HUES64 (cell line): ENCODE measurements around the gene SLC27A4.

Source experiments
- H3K27ac ChIP-seq: 2 replicates; pipeline ENCODE4 v1.7.0; 2013; ENCODE audit warnings: low read depth, low read length, inconsistent platforms
- H3K27me3 ChIP-seq: 2 replicates; pipeline ENCODE4 v1.6.1; 2013; ENCODE audit warnings: mild to moderate bottlenecking, low read length; ENCODE audit not compliant: insufficient read depth
- H3K36me3 ChIP-seq: 2 replicates; pipeline ENCODE4 v1.6.1; 2013; ENCODE audit warnings: mild to moderate bottlenecking, low read length; ENCODE audit not compliant: insufficient read depth
- H3K4me1 ChIP-seq: 2 replicates; pipeline ENCODE4 v1.6.1; 2013; ENCODE audit warnings: mild to moderate bottlenecking, low read length, moderate library complexity; ENCODE audit not compliant: insufficient read depth
- H3K4me3 ChIP-seq: 2 replicates; pipeline ENCODE4 v1.5.1; 2013; ENCODE audit warnings: mild to moderate bottlenecking, low read length, moderate library complexity
- H3K9ac ChIP-seq: 2 replicates; pipeline ENCODE4 v1.6.1; 2013; ENCODE audit warnings: mild to moderate bottlenecking, low read depth, low read length
- H3K9me3 ChIP-seq: 2 replicates; pipeline ENCODE4 v1.6.1; 2013; ENCODE audit warnings: low read depth, low read length; ENCODE audit not compliant: insufficient read depth
- WGBS: fragments of 150-250, 120-280 bp; methylation state at CpG from one replicate; pipeline ENCODE4 v1.1.7; 2013; ENCODE audit warnings: missing lambda C conversion rate; 5-methylcytosine and 5-hydroxymethylcytosine counted together

The SLC27A4 gene

GRCh38 chr9:128309551-128309950 lies 30.8 kb upstream of the SLC27A4 start:
- Histone ChIP-seq H3K27me3 (no peaks in the 10 kb centered on the region), H3K9me3 (no peaks in the 10 kb centered on the region), H3K4me1 (no peaks in the 10 kb centered on the region), H3K4me3 (no peak overlapping the region), H3K36me3 (peaks cover 44% of the 10 kb centered on the region), H3K27ac (no peak overlapping the region), H3K9ac (no peak overlapping the region)
- 96% methylated on average over 16 of the region's 16 CpGs for WGBS

DNA sequence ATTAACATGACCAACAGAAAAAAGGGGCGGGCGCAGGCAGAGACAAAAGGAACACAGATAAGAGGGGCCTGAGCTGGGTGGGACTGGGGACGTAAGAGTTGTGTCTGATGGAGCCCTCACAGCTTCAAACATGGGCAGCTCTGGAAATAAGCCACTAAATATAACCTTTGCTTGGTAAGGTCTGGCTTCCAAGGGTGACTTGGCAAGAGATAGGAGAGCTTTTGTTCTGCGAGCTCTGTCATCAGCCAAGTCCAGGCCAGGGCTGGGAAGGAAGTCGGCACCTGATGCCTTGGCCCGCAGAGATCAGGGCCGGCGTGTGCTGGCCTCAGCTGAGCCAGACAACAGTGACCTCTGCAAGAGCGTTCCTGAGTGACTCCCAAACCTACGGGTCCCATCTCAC lies 29.9 kb upstream of the SLC27A4 start:
- WGBS, result 92% methylated on average over 10 of the region's 10 CpGs
- H3K4me1 ChIP-seq, result no peaks in the 10 kb centered on the region
- H3K4me3 ChIP-seq, result no peak overlapping the region
- peaks cover 52% of the 10 kb centered on the region for H3K36me3 ChIP-seq
- H3K27ac ChIP-seq, result no peak overlapping the region
- no peaks in the 10 kb centered on the region for H3K27me3 ChIP-seq
- H3K9ac ChIP-seq, result no peak overlapping the region
- no peaks in the 10 kb centered on the region for H3K9me3 ChIP-seq

DNA sequence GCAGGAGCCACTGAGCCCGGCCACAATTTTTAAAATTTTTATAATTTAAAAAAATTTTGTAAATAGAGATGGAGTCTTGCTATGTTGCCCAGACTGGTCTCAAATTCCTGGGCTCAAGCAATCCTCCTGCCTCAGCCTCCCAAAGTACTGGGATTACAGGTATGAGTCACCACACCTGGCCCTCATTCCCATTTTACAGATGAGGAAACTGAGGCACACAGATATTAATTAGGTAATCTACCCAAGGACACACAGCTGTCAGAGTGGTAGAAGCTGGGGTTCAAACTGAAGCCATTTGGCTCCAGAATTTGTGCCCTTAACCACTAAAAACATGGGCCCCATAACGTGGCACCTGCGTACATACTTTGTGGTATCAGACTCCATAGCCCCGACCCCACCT lies 25.6 kb upstream of the SLC27A4 start:
- Histone ChIP-seq H3K4me1 (no peaks in the 10 kb centered on the region), H3K27me3 (no peaks in the 10 kb centered on the region), H3K27ac (no peak overlapping the region), H3K9ac (no peak overlapping the region), H3K36me3 (peaks cover 68% of the 10 kb centered on the region), H3K9me3 (no peaks in the 10 kb centered on the region), H3K4me3 (no peak overlapping the region)
- 93% methylated on average over 3 of the region's 4 CpGs for WGBS

- H3K36me3 ChIP-seq, result peaks cover 55% of the 10 kb centered on the region
- no peaks in the 10 kb centered on the region for H3K27me3 ChIP-seq
- H3K4me3 ChIP-seq, result no peak overlapping the region
- H3K9ac ChIP-seq, result no peak overlapping the region
- peaks cover 2% of the 10 kb centered on the region; the same call in 1 of the 2 replicates for H3K4me1 ChIP-seq
- no peak overlapping the region for H3K27ac ChIP-seq
- WGBS, result 94% methylated on average over 9 of the region's 9 CpGs
- H3K9me3 ChIP-seq, result no peaks in the 10 kb centered on the region
These were observed 23.9 kb upstream of the SLC27A4 start for GRCh38 chr9:128316421-128316820.

DNA sequence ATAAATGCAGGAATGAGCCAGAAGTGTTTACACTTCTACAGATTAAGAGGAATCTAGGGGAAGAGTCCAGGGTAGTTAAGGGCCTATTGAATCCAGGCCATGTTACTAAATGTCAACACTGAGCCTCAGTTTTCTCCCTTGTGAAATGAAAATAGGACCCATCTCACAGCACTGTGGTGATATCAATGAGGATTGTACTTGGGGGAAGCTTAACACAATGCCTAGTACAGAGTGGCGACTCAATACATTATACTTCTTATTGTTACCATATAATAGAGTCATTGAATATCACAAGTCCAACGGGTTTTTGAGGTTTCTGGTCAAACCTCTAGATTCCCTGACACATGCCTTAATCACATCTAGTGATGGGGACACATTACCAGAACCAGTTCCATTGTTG lies 22.7 kb upstream of the SLC27A4 start:
- WGBS, result 95% methylated on average over 2 of the region's 2 CpGs
- H3K9me3 ChIP-seq, result no peaks in the 10 kb centered on the region
- peaks cover 6% of the 10 kb centered on the region; the same call in 1 of the 2 replicates for H3K4me1 ChIP-seq
- H3K27me3 ChIP-seq, result no peaks in the 10 kb centered on the region
- H3K9ac ChIP-seq, result no peak overlapping the region
- H3K4me3 ChIP-seq, result no peak overlapping the region
- no peak overlapping the region for H3K27ac ChIP-seq
- H3K36me3 ChIP-seq, result peaks cover 53% of the 10 kb centered on the region

DNA sequence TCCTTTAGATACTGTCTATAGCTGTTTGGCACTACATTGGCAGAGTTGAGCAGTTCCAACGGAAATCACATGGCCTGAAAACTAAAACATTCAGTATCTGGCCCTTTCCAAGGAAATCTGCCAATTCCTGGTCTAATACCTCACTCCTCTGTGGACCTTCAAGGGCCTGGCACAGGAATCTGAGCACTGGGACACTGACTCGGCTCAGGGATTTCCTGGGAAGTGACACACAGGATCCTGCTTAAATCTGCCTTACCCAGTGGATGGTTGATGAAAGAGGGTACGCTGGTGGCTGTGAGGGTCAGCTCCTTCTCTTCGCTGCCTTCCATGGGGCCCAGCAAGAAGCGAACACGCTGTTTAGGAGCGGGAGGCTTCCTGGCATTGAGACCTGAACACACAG lies 19.0 kb upstream of the SLC27A4 start:
- no peak overlapping the region for H3K27ac ChIP-seq
- peaks cover 43% of the 10 kb centered on the region for H3K36me3 ChIP-seq
- WGBS, result 91% methylated on average over 7 of the region's 7 CpGs
- peak overlapping the region; percentile 68 for H3K4me3 ChIP-seq
- H3K4me1 ChIP-seq, result peaks cover 6% of the 10 kb centered on the region; the same call in 1 of the 2 replicates
- H3K27me3 ChIP-seq, result no peaks in the 10 kb centered on the region
- H3K9ac ChIP-seq, result peak overlapping the region; percentile 80
- H3K9me3 ChIP-seq, result no peaks in the 10 kb centered on the region

DNA sequence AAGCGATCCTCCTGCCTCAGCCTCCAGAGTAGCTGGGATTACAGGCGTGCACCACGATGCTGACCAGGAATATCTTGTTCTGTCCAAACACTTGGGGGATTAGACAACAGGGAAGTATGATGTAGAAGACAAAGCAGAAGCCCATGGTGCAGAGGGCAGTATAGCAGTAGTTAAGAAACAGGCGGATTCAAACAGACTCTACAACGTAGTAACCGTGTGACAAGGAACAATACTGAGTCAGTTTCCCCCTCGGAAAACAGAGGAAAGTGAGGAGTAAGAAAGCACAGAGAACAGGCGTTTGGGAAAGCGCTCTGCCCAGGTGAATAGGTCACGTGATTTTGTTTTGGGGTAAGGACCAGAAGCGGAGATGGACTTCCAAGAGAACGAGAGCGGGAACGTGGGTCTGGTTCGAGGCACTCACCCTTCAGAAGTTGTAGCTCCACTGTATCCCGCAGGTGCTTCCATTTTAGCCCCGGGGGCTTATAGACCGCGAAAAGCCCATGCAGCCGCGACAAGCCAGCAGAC lies 18.4 kb upstream of the SLC27A4 start:
- H3K9me3 ChIP-seq, result no peaks in the 10 kb centered on the region

GRCh38 chr9:128322404-128323211 lies 17.7 kb upstream of the SLC27A4 start, which contains the start of the genes COQ4 and TRUB2:
Gene COQ4 (plus strand): TSS chr9:128322839. CDS start chr9:128322859, 20 bp downstream.
Gene TRUB2 (minus strand): TSS chr9:128322447. CDS start chr9:128322408, 39 bp downstream.
- H3K27me3 ChIP-seq, result no peaks in the 10 kb centered on the region
- H3K27ac ChIP-seq, result peak within 1 kb of the TSS; percentile 74
- peak within 1 kb of the TSS; percentile 80 for H3K9ac ChIP-seq
- peaks cover 37% of the 10 kb centered on the region for H3K36me3 ChIP-seq
- WGBS, result under 1% methylated on average over 83 of the region's 83 CpGs
- peak within 1 kb of the TSS; percentile 68 for H3K4me3 ChIP-seq
- H3K9me3 ChIP-seq, result no peaks in the 10 kb centered on the region
- peaks cover 6% of the 10 kb centered on the region; the same call in 1 of the 2 replicates for H3K4me1 ChIP-seq

More for the DNA sequence above, 18.4 kb upstream of the SLC27A4 start:
- Histone ChIP-seq H3K9ac (peak overlapping the region; percentile 80), H3K4me1 (peaks cover 6% of the 10 kb centered on the region; the same call in 1 of the 2 replicates), H3K36me3 (peaks cover 39% of the 10 kb centered on the region), H3K27ac (peak overlapping the region; percentile 74; the same call in 1 of the 2 replicates), H3K27me3 (no peaks in the 10 kb centered on the region), H3K4me3 (peak overlapping the region; percentile 68)
- WGBS, result 2% methylated on average over 21 of the region's 21 CpGs

GRCh38 chr9:128323212-128323730 lies 17.1 kb upstream of the SLC27A4 start:
- H3K9ac ChIP-seq, result peak overlapping the region; percentile 80
- H3K4me3 ChIP-seq, result peak overlapping the region; percentile 68
- no peaks in the 10 kb centered on the region for H3K9me3 ChIP-seq
- 33% methylated on average over 16 of the region's 16 CpGs for WGBS
- peaks cover 40% of the 10 kb centered on the region for H3K36me3 ChIP-seq
- H3K4me1 ChIP-seq, result peaks cover 6% of the 10 kb centered on the region; the same call in 1 of the 2 replicates
- H3K27me3 ChIP-seq, result no peaks in the 10 kb centered on the region
- H3K27ac ChIP-seq, result no peak overlapping the region; the same call in 1 of the 2 replicates

GRCh38 chr9:128323791-128324190 lies 16.5 kb upstream of the SLC27A4 start:
- 96% methylated on average over 12 of the region's 12 CpGs for WGBS
- H3K36me3 ChIP-seq, result peaks cover 41% of the 10 kb centered on the region
- H3K4me3 ChIP-seq, result peak overlapping the region; percentile 68
- H3K9ac ChIP-seq, result peak overlapping the region; percentile 80; the same call in 1 of the 2 replicates
- H3K4me1 ChIP-seq, result peaks cover 6% of the 10 kb centered on the region; the same call in 1 of the 2 replicates
- H3K9me3 ChIP-seq, result no peaks in the 10 kb centered on the region
- H3K27me3 ChIP-seq, result no peaks in the 10 kb centered on the region
- H3K27ac ChIP-seq, result no peak overlapping the region

DNA sequence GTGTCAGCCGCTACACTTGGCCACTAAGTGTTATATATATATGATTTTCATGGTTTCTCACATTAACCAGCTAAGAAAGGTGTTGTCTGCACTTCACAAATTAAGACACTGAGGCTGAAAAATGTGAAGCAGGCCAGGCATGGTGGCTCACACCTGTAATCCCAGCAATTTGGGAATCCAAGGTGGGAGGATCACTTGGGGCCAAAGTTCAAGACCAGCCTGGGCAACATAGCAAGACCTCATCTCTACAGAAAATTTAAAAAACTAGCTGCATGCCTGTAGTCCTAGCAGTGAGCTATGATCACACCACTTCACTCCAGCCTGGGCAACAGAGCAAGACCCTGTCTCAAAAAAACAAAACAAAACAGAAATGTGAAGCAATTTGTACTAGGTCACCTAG lies 15.9 kb upstream of the SLC27A4 start:
- peaks cover 44% of the 10 kb centered on the region for H3K36me3 ChIP-seq
- no peaks in the 10 kb centered on the region for H3K9me3 ChIP-seq
- H3K9ac ChIP-seq, result no peak overlapping the region
- no CpG with 5 or more reads among the region's 1 CpG for WGBS
- H3K27ac ChIP-seq, result no peak overlapping the region
- peaks cover 6% of the 10 kb centered on the region; the same call in 1 of the 2 replicates for H3K4me1 ChIP-seq
- no peak overlapping the region for H3K4me3 ChIP-seq
- H3K27me3 ChIP-seq, result no peaks in the 10 kb centered on the region
